Neural cell (in vitro differentiated cells): ENCODE data around the gene GPR62. TPM values are rescaled to one million over a fixed set of nuclear protein-coding genes. Genes with fewer than 3 reads are reported as not detected.
"Not testable (repeated sequence)": the region's sequence is repeated elsewhere in the genome, so short reads cannot be mapped to it uniquely, and the experiment has no call there.

Source experiments
- H2AFZ ChIP-seq: fragments of 200-600, 300-800 bp; sonication (generic), shearing (Covaris generic); 2 replicates; pipeline ENCODE4 v1.6.0; 2014; ENCODE audit warnings: low read depth, mild to moderate bottlenecking, antibody characterized with exemption, low read length, moderate library complexity
- H3F3A ChIP-seq: fragments of 200-600 bp; shearing (Covaris generic); 2 replicates; pipeline ENCODE4 v1.6.1; 2016; ENCODE audit warnings: mild to moderate bottlenecking, moderate library complexity, mixed read lengths, antibody characterized with exemption, low read length; ENCODE audit not compliant: insufficient read depth, poor library complexity, severe bottlenecking
- H3K27ac ChIP-seq: fragments of 200-600, 300-800 bp; sonication (generic), shearing (Covaris generic); 2 replicates; pipeline ENCODE4 v1.5.1; 2014; ENCODE audit warnings: mild to moderate bottlenecking, low read length, moderate library complexity
- H3K27me3 ChIP-seq: fragments of 300-800, 200-600 bp; sonication (generic), shearing (Covaris generic); 2 replicates; pipeline ENCODE4 v1.6.0; 2014; ENCODE audit warnings: mild to moderate bottlenecking, low read depth, low read length, moderate library complexity; ENCODE audit not compliant: insufficient read depth
- H3K36me3 ChIP-seq: fragments of 300-800, 200-600 bp; sonication (generic), shearing (Covaris generic); 2 replicates; pipeline ENCODE4 v1.5.1; 2014; ENCODE audit warnings: mild to moderate bottlenecking, antibody characterized with exemption, low read length, moderate library complexity; ENCODE audit not compliant: insufficient read depth
- H3K4me2 ChIP-seq: fragments of 300-800, 200-600 bp; sonication (generic), shearing (Covaris generic); 2 replicates; pipeline ENCODE4 v1.6.0; 2014; ENCODE audit warnings: mild to moderate bottlenecking, low read length
- H3K4me3 ChIP-seq: fragments of 300-800, 200-600 bp; sonication (generic), shearing (Covaris generic); 2 replicates; pipeline ENCODE4 v1.5.1; 2014; ENCODE audit warnings: mild to moderate bottlenecking, low read length, moderate library complexity
- H3K79me2 ChIP-seq: fragments of 200-600 bp; shearing (Covaris generic); replicated peaks from 2 replicates; pipeline ENCODE4 v1.6.0; 2014; ENCODE audit warnings: mild to moderate bottlenecking, low read length, moderate library complexity; ENCODE audit not compliant: insufficient read depth
- H3K9ac ChIP-seq: fragments of 300-800, 200-600 bp; sonication (generic), shearing (Covaris generic); 2 replicates; pipeline ENCODE4 v1.6.1; 2016; ENCODE audit warnings: mild to moderate bottlenecking, low read length, mixed read lengths
- H3K9me2 ChIP-seq: fragments of 200-600 bp; shearing (Covaris generic); 2 replicates; pipeline ENCODE4 v1.6.1; 2016; ENCODE audit warnings: mild to moderate bottlenecking, low read length, mixed read lengths; ENCODE audit not compliant: insufficient read depth
- H3K9me3 ChIP-seq: fragments of 200-600, 300-800 bp; sonication (generic), shearing (Covaris generic); 2 replicates; pipeline ENCODE4 v1.6.1; 2016; ENCODE audit warnings: mild to moderate bottlenecking, mixed run types, low read length, moderate library complexity, mixed read lengths
- H4K20me1 ChIP-seq: fragments of 200-600 bp; shearing (Covaris generic); 2 replicates; pipeline ENCODE4 v1.6.1; 2016; ENCODE audit warnings: mild to moderate bottlenecking, mixed run types; ENCODE audit not compliant: insufficient read depth
- CTCF ChIP-seq: fragments of 450-650 bp; IDR thresholded peaks from 2 replicates; pipeline ENCODE4 v1.5.1; 2014; ENCODE audit warnings: antibody characterized with exemption, mild to moderate bottlenecking, moderate library complexity; ENCODE audit not compliant: poor library complexity, severe bottlenecking
- EP300 ChIP-seq: fragments of 450-650 bp; conservative IDR thresholded peaks from 2 replicates; pipeline ENCODE4 v1.6.1; 2014; ENCODE audit warnings: antibody characterized with exemption, mild to moderate bottlenecking, moderate library complexity; ENCODE audit not compliant: poor library complexity, severe bottlenecking
- EZH2 ChIP-seq: fragments of 200-600, 300-800 bp; shearing (Covaris generic), sonication (generic); IDR thresholded peaks from 2 replicates; pipeline ENCODE4 v1.6.1; 2014; ENCODE audit warnings: antibody characterized with exemption, low read length, borderline replicate concordance, mild to moderate bottlenecking; ENCODE audit not compliant: insufficient read depth, poor library complexity, severe bottlenecking
- MXI1 ChIP-seq: fragments of 450-650 bp; conservative IDR thresholded peaks from 2 replicates; pipeline ENCODE4 v1.6.1; 2014; ENCODE audit warnings: antibody characterized with exemption, mild to moderate bottlenecking; ENCODE audit not compliant: poor library complexity, severe bottlenecking
- POLR2AphosphoS5 ChIP-seq: IDR thresholded peaks from 2 replicates; pipeline ENCODE4 v1.6.1; 2012
- RAD21 ChIP-seq: fragments of 450-650 bp; conservative IDR thresholded peaks from 2 replicates; pipeline ENCODE4 v1.6.1; 2014; ENCODE audit warnings: antibody characterized with exemption, mild to moderate bottlenecking, moderate library complexity
- REST ChIP-seq: IDR thresholded peaks from 2 replicates; pipeline ENCODE4 v1.6.1; 2012; ENCODE audit warnings: borderline replicate concordance
- SMC3 ChIP-seq: fragments of 450-650 bp; conservative IDR thresholded peaks from 2 replicates; pipeline ENCODE4 v1.6.1; 2014; ENCODE audit warnings: antibody characterized with exemption, mild to moderate bottlenecking, moderate library complexity; ENCODE audit not compliant: poor library complexity
- TAF1 ChIP-seq: IDR thresholded peaks from 2 replicates; pipeline ENCODE4 v1.6.1; 2012; ENCODE audit warnings: low read depth
- polyA plus RNA-seq: library from polyadenylated mRNA; depleted of rRNA; stranded (reverse); fragments of >200 nt; gene quantifications from 2 replicates; pipeline ENCODE4 v1.2.3, GENCODE V29; 2014

The GPR62 gene
- polyA plus RNA-seq, 1 donor from 2014 or later, result not detected

- H3K79me2 ChIP-seq, result peaks cover 9% of the 10 kb centered on the region
- no peak overlapping the region for H3K27ac ChIP-seq
- peaks cover 5% of the 10 kb centered on the region for H3K36me3 ChIP-seq
- H3K4me2 ChIP-seq, result no peak overlapping the region
- H2AFZ ChIP-seq, result no peak overlapping the region
- H3K9me3 ChIP-seq, result no peaks in the 10 kb centered on the region
- TF ChIP-seq REST, result no peak
- TF ChIP-seq RAD21, result no peak
- no peak for TF ChIP-seq MXI1
- TF ChIP-seq CTCF, result no peak
- no peak for TF ChIP-seq EZH2
- TF ChIP-seq TAF1, result no peak
- no peak for TF ChIP-seq SMC3
- TF ChIP-seq EP300, result no peak
- TF ChIP-seq POLR2AphosphoS5, result no peak
- no peak overlapping the region for H3K4me3 ChIP-seq
- H4K20me1 ChIP-seq, result no peaks in the 10 kb centered on the region
- H3K9me2 ChIP-seq, result no peaks in the 10 kb centered on the region
- H3F3A ChIP-seq, result no peaks in the 10 kb centered on the region
- no peak overlapping the region for H3K9ac ChIP-seq
- H3K27me3 ChIP-seq, result no peaks in the 10 kb centered on the region
These were observed 37.0 kb downstream of the GPR62 start for GRCh38 chr3:51992017-51992682.

- not testable (repeated sequence) for H3K36me3 ChIP-seq, H3K27me3 ChIP-seq, H3K9me3 ChIP-seq, H4K20me1 ChIP-seq, H3K9ac ChIP-seq, H3F3A ChIP-seq, H3K4me2 ChIP-seq, H3K79me2 ChIP-seq, H3K4me3 ChIP-seq, H3K9me2 ChIP-seq, H3K27ac ChIP-seq, H2AFZ ChIP-seq
These were observed 38.5 kb downstream of the GPR62 start for GRCh38 chr3:51993657-51994056.

GRCh38 chr3:51994530-51994929 lies 39.3 kb downstream of the GPR62 start:
- peak overlapping the region; percentile 77 for H3K4me3 ChIP-seq
- H4K20me1 ChIP-seq, result no peaks in the 10 kb centered on the region
- TF ChIP-seq TAF1 (no peak), MXI1 (no peak), EP300 (no peak), POLR2AphosphoS5 (no peak), CTCF (no peak), SMC3 (no peak), EZH2 (no peak), RAD21 (no peak)
- peaks cover 9% of the 10 kb centered on the region for H3K79me2 ChIP-seq
- H3K9me2 ChIP-seq, result no peaks in the 10 kb centered on the region
- H3K27ac ChIP-seq, result no peak overlapping the region
- peaks cover 5% of the 10 kb centered on the region for H3K36me3 ChIP-seq
- H3K9me3 ChIP-seq, result no peaks in the 10 kb centered on the region
- no peak overlapping the region for H3K4me2 ChIP-seq
- H2AFZ ChIP-seq, result no peak overlapping the region
- H3K9ac ChIP-seq, result peak overlapping the region; percentile 84
- no peaks in the 10 kb centered on the region for H3F3A ChIP-seq
- H3K27me3 ChIP-seq, result no peaks in the 10 kb centered on the region
